Measurements from ENCODE around the gene MALRD1. TPM values are rescaled to one million over a fixed set of nuclear protein-coding genes. Genes with fewer than 3 reads are reported as not detected.

MALRD1 gene
- total RNA-seq, 1 donor from 2014 or later = 7.0 TPM

DNA sequence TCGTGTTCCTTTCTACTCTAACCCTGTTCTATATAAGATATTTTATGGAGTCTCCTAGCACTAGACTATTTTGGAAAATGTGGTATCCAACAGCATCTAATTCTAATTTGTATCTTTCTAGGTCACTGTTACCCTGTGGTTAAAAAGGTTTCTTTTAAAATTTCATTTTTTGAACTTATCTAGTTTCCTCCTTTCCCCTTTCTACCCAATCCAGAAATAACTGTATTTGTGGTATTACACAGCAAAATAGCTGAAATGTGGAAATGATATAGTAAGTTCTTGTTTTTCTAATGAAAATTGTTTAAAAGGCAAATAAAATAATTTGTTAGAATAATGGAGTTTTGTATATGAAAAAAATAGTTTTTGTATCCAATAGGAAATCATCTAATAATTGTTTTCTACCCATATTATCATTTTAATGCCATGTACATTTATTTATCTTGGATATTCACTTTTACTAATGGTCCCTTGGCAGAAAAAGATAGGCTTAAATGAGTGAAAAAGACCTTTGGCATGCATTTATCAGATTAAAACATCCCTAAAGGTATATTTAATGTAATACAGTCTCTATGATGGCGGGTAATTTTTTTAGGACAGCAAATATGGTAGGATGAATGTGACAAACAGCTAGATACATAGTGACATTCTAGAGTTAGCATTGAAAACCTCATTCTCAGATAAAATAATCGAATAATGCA, 592.1 kb downstream of the MALRD1 start:
- no peak for DNase-seq
- TF ChIP-seq, protein P1, sequence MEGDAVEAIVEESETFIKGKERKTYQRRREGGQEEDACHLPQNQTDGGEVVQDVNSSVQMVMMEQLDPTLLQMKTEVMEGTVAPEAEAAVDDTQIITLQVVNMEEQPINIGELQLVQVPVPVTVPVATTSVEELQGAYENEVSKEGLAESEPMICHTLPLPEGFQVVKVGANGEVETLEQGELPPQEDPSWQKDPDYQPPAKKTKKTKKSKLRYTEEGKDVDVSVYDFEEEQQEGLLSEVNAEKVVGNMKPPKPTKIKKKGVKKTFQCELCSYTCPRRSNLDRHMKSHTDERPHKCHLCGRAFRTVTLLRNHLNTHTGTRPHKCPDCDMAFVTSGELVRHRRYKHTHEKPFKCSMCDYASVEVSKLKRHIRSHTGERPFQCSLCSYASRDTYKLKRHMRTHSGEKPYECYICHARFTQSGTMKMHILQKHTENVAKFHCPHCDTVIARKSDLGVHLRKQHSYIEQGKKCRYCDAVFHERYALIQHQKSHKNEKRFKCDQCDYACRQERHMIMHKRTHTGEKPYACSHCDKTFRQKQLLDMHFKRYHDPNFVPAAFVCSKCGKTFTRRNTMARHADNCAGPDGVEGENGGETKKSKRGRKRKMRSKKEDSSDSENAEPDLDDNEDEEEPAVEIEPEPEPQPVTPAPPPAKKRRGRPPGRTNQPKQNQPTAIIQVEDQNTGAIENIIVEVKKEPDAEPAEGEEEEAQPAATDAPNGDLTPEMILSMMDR (IDR thresholded peaks at IDR 0.05) = no peak
- intact Hi-C loops (cut with DNase I) = no loop called here

GRCh38 chr10:19651549-19651948, 602.9 kb downstream of the MALRD1 start:
- H3K27ac ChIP-seq = no peak overlapping the region

More for the DNA sequence above, 592.1 kb downstream of the MALRD1 start:
- H3K4me1 ChIP-seq = no peaks in the 10 kb centered on the region
- H3K27ac ChIP-seq = no peak overlapping the region
- no peak overlapping the region for H3K4me3 ChIP-seq
- H3K36me3 ChIP-seq = no peaks in the 10 kb centered on the region
- H3K27me3 ChIP-seq = no peaks in the 10 kb centered on the region
- no peak for ATAC-seq
- no peaks in the 10 kb centered on the region for H3K9me3 ChIP-seq

DNA sequence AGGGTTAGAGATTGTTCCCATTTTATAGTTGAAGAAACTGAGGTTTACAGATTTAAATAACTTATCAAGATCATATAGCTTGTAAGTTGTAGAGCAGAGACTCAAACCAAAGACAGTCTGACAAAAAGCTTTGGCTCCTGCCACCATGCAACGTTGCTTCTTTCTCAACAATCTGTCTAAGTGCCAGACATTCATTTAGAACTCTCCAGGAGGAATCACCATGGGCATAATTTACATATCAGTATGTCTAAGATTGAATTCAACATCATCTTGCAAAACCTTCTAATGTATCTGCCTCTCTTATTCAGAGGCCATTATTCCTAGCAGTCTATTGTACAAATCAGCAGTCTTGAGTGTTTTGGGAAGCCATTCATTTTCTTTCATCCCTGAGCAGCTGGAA, 604.1 kb downstream of the MALRD1 start:
- H3K27me3 ChIP-seq = no peaks in the 10 kb centered on the region

More at GRCh38 chr10:19651549-19651948, 602.9 kb downstream of the MALRD1 start:
- ATAC-seq (no peak), DNase-seq (no peak)
- no peak overlapping the region for H3K4me3 ChIP-seq
- H3K4me1 ChIP-seq = no peaks in the 10 kb centered on the region
- H3K36me3 ChIP-seq = no peaks in the 10 kb centered on the region
- intact Hi-C loops (cut with DNase I) = no loop called here
- no peaks in the 10 kb centered on the region for H3K9me3 ChIP-seq
- H3K27me3 ChIP-seq = no peaks in the 10 kb centered on the region
- TF ChIP-seq, protein P1 (IDR thresholded peaks at IDR 0.05) = no peak

DNA sequence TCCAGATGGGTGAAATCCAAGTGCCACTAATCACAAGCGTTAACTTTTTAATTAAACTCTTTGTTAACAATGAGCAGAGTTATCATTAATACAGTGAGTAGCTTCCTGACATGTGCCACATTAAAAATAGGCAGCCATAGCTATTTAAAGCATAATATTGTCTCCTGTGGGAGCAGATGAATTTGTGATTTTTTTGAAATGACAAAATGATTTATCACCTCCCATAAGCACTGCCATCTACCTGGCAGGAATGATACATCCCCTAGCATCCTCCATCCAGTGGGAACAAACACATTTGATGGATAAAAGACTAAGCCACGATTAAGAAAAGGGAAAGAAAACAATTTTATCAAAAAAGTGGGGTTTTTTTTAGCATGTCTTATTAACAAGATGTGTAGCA, 605.3 kb downstream of the MALRD1 start:
- no peak for DNase-seq
- Histone ChIP-seq H3K4me3 (no peak overlapping the region), H3K36me3 (no peaks in the 10 kb centered on the region), H3K4me1 (no peaks in the 10 kb centered on the region), H3K27ac (no peak overlapping the region), H3K27me3 (no peaks in the 10 kb centered on the region), H3K9me3 (no peaks in the 10 kb centered on the region)
- TF ChIP-seq, protein P1 (IDR thresholded peaks at IDR 0.05) = no peak
- ATAC-seq = no peak
- intact Hi-C loops (cut with DNase I) = no loop called here

More for the DNA sequence above, 604.1 kb downstream of the MALRD1 start:
- H3K36me3 ChIP-seq = no peaks in the 10 kb centered on the region
- H3K9me3 ChIP-seq = no peaks in the 10 kb centered on the region
- H3K4me3 ChIP-seq = no peak overlapping the region
- H3K27ac ChIP-seq = no peak overlapping the region
- intact Hi-C loops (cut with DNase I) = no loop called here
- ATAC-seq (no peak), DNase-seq (no peak)
- TF ChIP-seq, protein P1 (IDR thresholded peaks at IDR 0.05) = no peak
- H3K4me1 ChIP-seq = no peaks in the 10 kb centered on the region

- DNase-seq (no peak), ATAC-seq (no peak)
- H3K9me3 ChIP-seq = no peaks in the 10 kb centered on the region
- no peak overlapping the region for H3K4me3 ChIP-seq
- H3K36me3 ChIP-seq = no peaks in the 10 kb centered on the region
- H3K4me1 ChIP-seq = no peaks in the 10 kb centered on the region
- intact Hi-C loops (cut with DNase I) = no loop called here
- no peak overlapping the region for H3K27ac ChIP-seq
- no peaks in the 10 kb centered on the region for H3K27me3 ChIP-seq
- TF ChIP-seq, protein P1 (IDR thresholded peaks at IDR 0.05) = no peak
These were observed 606.0 kb downstream of the MALRD1 start for GRCh38 chr10:19654576-19654975.
